Effector memory CD4-positive, alpha-beta T cell (primary cell): ENCODE measurements around the gene NXN.
"Not testable (repeated sequence)": the region's sequence is repeated elsewhere in the genome, so short reads cannot be mapped to it uniquely, and the experiment has no call there.

ENCODE experiments used
- DNase-seq, 3 donors: peaks; one replicate each; pipeline ENCODE4 v3.0.0-alpha.2; 2020
- H3K27ac ChIP-seq: 2 replicates; pipeline ENCODE4 v1.7.0; 2013; ENCODE audit warnings: mild to moderate bottlenecking, low read length, moderate library complexity; ENCODE audit not compliant: insufficient read depth, poor library complexity, severe bottlenecking
- H3K27me3 ChIP-seq: replicated peaks from 2 replicates; pipeline ENCODE4 v1.7.0; 2013; ENCODE audit warnings: mild to moderate bottlenecking, low read length; ENCODE audit not compliant: insufficient read depth, control insufficient read depth, poor library complexity, severe bottlenecking
- H3K36me3 ChIP-seq: 2 replicates; pipeline ENCODE4 v1.7.0; 2013; ENCODE audit warnings: mild to moderate bottlenecking, low read length, moderate library complexity; ENCODE audit not compliant: control insufficient read depth, insufficient read depth
- H3K4me1 ChIP-seq: 2 replicates; pipeline ENCODE4 v1.7.0; 2013; ENCODE audit warnings: low read length, mild to moderate bottlenecking; ENCODE audit not compliant: control insufficient read depth, insufficient read depth, poor library complexity, severe bottlenecking
- H3K4me3 ChIP-seq: 2 replicates; pipeline ENCODE4 v1.7.0; 2013; ENCODE audit warnings: low read length, low read depth, mild to moderate bottlenecking; ENCODE audit not compliant: insufficient read depth, poor library complexity, severe bottlenecking
- H3K9me3 ChIP-seq: 2 replicates; pipeline ENCODE4 v1.7.0; 2013; ENCODE audit warnings: mild to moderate bottlenecking, low read length, moderate library complexity; ENCODE audit not compliant: control insufficient read depth

The NXN gene

GRCh38 chr17:797236-797840 is 182.2 kb downstream of the NXN start:
- no peak overlapping the region for H3K27ac ChIP-seq
- peaks cover 4% of the 10 kb centered on the region for H3K36me3 ChIP-seq
- no peaks in the 10 kb centered on the region for H3K9me3 ChIP-seq
- no peaks in the 10 kb centered on the region for H3K27me3 ChIP-seq
- H3K4me1 ChIP-seq, result no peaks in the 10 kb centered on the region
- no peak for DNase-seq
- H3K4me3 ChIP-seq, result no peak overlapping the region

GRCh38 chr17:796609-797008 is 183.0 kb downstream of the NXN start:
- Histone ChIP-seq H3K4me3 (no peak overlapping the region), H3K4me1 (no peaks in the 10 kb centered on the region), H3K27ac (no peak overlapping the region), H3K27me3 (no peaks in the 10 kb centered on the region), H3K9me3 (no peaks in the 10 kb centered on the region), H3K36me3 (peaks cover 12% of the 10 kb centered on the region)
- DNase-seq, result no peak

- Histone ChIP-seq H3K27ac (no peak overlapping the region), H3K4me3 (no peak overlapping the region), H3K27me3 (no peaks in the 10 kb centered on the region), H3K9me3 (no peaks in the 10 kb centered on the region), H3K4me1 (no peaks in the 10 kb centered on the region), H3K36me3 (peaks cover 20% of the 10 kb centered on the region)
- no peak for DNase-seq
Observed at GRCh38 chr17:795721-796120, 183.9 kb downstream of the NXN start.

GRCh38 chr17:795276-795675 is 184.3 kb downstream of the NXN start:
- Histone ChIP-seq H3K36me3 (peaks cover 21% of the 10 kb centered on the region), H3K9me3 (no peaks in the 10 kb centered on the region), H3K4me1 (no peaks in the 10 kb centered on the region)

GRCh38 chr17:794876-795275 is 184.7 kb downstream of the NXN start:
- H3K27ac ChIP-seq, result no peak overlapping the region
- H3K36me3 ChIP-seq, result peaks cover 25% of the 10 kb centered on the region
- no peaks in the 10 kb centered on the region for H3K9me3 ChIP-seq
- H3K27me3 ChIP-seq, result no peaks in the 10 kb centered on the region
- peak in 2 of 3 donors; percentile 10 to 11 for DNase-seq
- H3K4me3 ChIP-seq, result no peak overlapping the region
- H3K4me1 ChIP-seq, result no peaks in the 10 kb centered on the region

More at GRCh38 chr17:795276-795675, 184.3 kb downstream of the NXN start:
- H3K27me3 ChIP-seq, result no peaks in the 10 kb centered on the region
- no peak for DNase-seq
- H3K4me3 ChIP-seq, result no peak overlapping the region
- no peak overlapping the region for H3K27ac ChIP-seq

GRCh38 chr17:792277-792676 is 187.3 kb downstream of the NXN start:
- no peak overlapping the region for H3K27ac ChIP-seq

GRCh38 chr17:791829-792228 is 187.7 kb downstream of the NXN start:
- Histone ChIP-seq H3K9me3 (no peaks in the 10 kb centered on the region), H3K36me3 (peaks cover 47% of the 10 kb centered on the region), H3K27ac (no peak overlapping the region), H3K4me3 (no peak overlapping the region), H3K27me3 (no peaks in the 10 kb centered on the region), H3K4me1 (no peaks in the 10 kb centered on the region)
- no peak for DNase-seq

More at GRCh38 chr17:792277-792676, 187.3 kb downstream of the NXN start:
- no peaks in the 10 kb centered on the region for H3K4me1 ChIP-seq
- no peaks in the 10 kb centered on the region for H3K9me3 ChIP-seq
- H3K36me3 ChIP-seq, result peaks cover 47% of the 10 kb centered on the region
- no peak overlapping the region for H3K4me3 ChIP-seq
- DNase-seq, result no peak
- no peaks in the 10 kb centered on the region for H3K27me3 ChIP-seq

- peaks cover 47% of the 10 kb centered on the region for H3K36me3 ChIP-seq
- H3K4me3 ChIP-seq, H3K9me3 ChIP-seq, H3K27me3 ChIP-seq, DNase-seq, H3K27ac ChIP-seq, H3K4me1 ChIP-seq: not testable (repeated sequence)
Observed at GRCh38 chr17:790874-791247, 188.7 kb downstream of the NXN start.

GRCh38 chr17:789931-790873 is 189.4 kb downstream of the NXN start:
- H3K27ac ChIP-seq, H3K4me1 ChIP-seq, DNase-seq, H3K27me3 ChIP-seq, H3K4me3 ChIP-seq, H3K9me3 ChIP-seq: not testable (repeated sequence)
- peaks cover 51% of the 10 kb centered on the region for H3K36me3 ChIP-seq

- Histone ChIP-seq H3K36me3 (peaks cover 54% of the 10 kb centered on the region), H3K9me3 (no peaks in the 10 kb centered on the region), H3K27ac (no peak overlapping the region), H3K4me3 (no peak overlapping the region), H3K27me3 (no peaks in the 10 kb centered on the region), H3K4me1 (no peaks in the 10 kb centered on the region)
- DNase-seq, result no peak
Observed at GRCh38 chr17:789160-789840, 190.3 kb downstream of the NXN start.
